ENCODE data around the gene CHCHD3.

- no peak for TF ChIP-seq CTCF (IDR thresholded peaks at IDR 0.05)
- no peak for TF ChIP-seq POLR2A (IDR thresholded peaks at IDR 0.05)
Measured at GRCh38 chr7:132830941-132831340, 250.9 kb downstream of the CHCHD3 start.
